ENCODE measurements around the gene GIMD1.
"Not testable (repeated sequence)": the region's sequence is repeated elsewhere in the genome, so short reads cannot be mapped to it uniquely, and the experiment has no call there.

Gene GIMD1

GRCh38 chr4:106344647-106344970 is 24.0 kb downstream of the GIMD1 start:
- no peak for DNase-seq

DNA sequence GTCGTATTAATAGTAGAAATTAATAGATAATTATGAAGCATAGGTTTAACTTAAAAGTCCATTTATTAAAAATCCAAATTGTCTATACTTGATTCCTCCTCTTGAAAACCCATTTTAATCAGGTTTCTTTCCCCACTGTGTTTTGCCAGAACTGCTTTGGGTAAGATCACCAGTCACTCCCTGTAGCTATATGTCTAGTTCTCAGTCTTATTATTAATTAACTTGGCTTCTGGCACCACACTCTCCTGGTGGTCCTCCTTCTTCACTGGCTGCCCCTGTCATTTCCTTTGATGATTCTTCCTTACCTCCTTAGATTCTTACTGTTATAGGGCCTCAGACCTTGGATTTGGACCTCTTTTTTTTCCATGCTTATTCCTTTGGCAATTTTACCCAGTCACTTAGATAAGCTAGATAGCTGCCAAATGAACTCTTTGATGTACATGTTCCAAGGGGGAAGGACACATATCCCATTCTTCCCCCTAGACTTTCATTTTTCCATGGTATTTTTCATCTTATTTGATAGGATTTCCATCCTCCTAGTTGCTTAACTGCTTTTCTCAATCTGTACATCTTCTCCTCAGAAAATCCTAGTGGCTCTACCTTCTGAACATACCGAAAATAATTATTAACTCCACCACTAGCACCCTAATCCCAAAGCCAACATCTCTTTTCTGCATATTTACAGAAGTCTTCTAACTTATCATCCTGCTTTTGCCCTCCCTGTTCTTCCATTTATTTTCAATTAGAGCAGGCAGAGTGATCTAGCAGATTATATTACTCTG is 24.5 kb downstream of the GIMD1 start:
- DNase-seq = no peak

- no peak for DNase-seq
Observed at GRCh38 chr4:106340774-106341173, 27.8 kb downstream of the GIMD1 start.

GRCh38 chr4:106339431-106339830 is 29.1 kb downstream of the GIMD1 start:
- DNase-seq = no peak

- DNase-seq = no peak
Observed at GRCh38 chr4:106338671-106339070, 29.9 kb downstream of the GIMD1 start.

- DNase-seq = no peak
Observed at GRCh38 chr4:106337916-106338315, 30.7 kb downstream of the GIMD1 start.

DNA sequence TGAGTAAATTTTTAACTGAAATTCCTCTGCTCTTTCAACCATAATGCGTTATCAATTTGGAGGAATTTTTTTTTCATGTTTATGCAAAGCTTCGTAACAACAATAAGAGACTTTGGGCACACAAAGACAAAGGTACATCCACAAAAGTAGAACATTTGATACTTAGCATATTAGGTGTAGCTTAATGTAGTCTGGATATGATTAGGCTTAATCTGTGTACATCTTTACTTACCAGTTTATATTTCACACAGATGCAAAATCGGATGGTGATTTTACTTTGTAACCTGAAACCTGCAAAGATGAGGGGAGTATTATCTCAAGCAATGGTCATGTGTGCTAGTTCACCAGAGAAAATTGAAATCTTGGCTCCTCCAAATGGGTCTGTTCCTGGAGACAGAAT is 32.0 kb downstream of the GIMD1 start:
- peak; percentile 62 for DNase-seq

GRCh38 chr4:106334741-106335470 is 33.7 kb downstream of the GIMD1 start:
- DNase-seq = no peak

- no peak for DNase-seq
Observed at GRCh38 chr4:106333186-106333585, 35.4 kb downstream of the GIMD1 start.

GRCh38 chr4:106329041-106329618 is 39.4 kb downstream of the GIMD1 start:
- DNase-seq = peak; percentile 63

DNA sequence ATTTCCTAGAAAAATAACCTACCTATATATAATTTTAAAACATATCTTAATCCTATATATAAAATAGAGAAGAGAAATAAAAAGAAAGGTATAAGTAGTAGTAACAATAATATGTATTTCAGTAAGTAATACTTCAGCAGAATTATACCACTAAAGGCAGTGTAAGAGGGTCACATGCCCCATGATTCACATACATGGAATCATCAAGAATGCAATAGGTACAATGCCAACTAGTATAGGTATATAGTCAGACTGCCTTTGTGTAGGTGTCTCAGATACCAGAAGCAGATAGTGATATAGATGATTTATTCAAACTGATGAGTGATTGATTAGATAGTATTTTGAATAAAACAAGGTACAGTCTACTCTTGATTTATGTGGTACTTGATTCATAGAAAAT is 42.8 kb downstream of the GIMD1 start:
- peak; percentile 17 for DNase-seq

DNA sequence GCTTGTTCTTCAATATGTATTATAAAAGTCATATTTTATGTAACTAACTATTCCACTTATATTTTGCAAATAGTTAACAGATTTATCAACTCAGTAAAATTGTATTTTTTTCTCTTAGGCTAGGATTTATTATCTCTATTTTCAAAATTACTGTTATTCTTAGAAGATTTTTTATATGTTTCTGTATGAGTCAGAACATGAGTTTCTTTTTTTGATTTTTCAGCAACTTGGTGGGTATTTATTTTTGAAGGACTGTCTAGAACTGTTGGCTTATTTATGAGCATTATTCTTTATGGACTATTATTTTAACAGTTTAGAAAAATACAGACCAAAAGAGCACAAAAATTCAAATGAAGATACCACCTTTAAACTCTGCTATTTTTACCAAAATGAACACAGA is 45.5 kb downstream of the GIMD1 start:
- no peak for DNase-seq

DNA sequence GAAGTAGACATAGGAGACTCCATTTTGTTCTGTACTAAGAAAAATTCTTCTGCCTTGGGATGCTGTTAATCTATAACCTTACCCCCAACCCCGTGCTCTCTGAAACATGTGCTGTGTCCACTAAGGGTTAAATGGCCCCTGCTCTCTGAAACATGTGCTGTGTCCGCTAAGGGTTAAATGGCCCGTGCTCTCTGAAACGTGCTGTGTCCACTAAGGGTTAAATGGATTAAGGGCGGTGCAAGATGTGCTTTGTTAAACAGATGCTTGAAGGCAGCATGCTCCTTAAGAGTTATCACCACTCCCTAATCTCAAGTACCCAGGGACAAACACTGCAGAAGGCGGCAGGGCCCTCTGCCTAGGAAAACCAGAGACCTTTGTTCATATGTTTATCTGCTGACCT is 46.8 kb downstream of the GIMD1 start:
- not testable (repeated sequence) for DNase-seq

- DNase-seq = not testable (repeated sequence)
Observed at GRCh38 chr4:106321168-106321567, 47.4 kb downstream of the GIMD1 start.

- DNase-seq = no peak
Observed at GRCh38 chr4:106320235-106320634, 48.3 kb downstream of the GIMD1 start.

- no peak for DNase-seq
Observed at GRCh38 chr4:106318511-106318910, 50.1 kb downstream of the GIMD1 start.

GRCh38 chr4:106317815-106318214 is 50.8 kb downstream of the GIMD1 start:
- no peak for DNase-seq

GRCh38 chr4:106316773-106317409 is 51.7 kb downstream of the GIMD1 start:
- no peak for DNase-seq

DNA sequence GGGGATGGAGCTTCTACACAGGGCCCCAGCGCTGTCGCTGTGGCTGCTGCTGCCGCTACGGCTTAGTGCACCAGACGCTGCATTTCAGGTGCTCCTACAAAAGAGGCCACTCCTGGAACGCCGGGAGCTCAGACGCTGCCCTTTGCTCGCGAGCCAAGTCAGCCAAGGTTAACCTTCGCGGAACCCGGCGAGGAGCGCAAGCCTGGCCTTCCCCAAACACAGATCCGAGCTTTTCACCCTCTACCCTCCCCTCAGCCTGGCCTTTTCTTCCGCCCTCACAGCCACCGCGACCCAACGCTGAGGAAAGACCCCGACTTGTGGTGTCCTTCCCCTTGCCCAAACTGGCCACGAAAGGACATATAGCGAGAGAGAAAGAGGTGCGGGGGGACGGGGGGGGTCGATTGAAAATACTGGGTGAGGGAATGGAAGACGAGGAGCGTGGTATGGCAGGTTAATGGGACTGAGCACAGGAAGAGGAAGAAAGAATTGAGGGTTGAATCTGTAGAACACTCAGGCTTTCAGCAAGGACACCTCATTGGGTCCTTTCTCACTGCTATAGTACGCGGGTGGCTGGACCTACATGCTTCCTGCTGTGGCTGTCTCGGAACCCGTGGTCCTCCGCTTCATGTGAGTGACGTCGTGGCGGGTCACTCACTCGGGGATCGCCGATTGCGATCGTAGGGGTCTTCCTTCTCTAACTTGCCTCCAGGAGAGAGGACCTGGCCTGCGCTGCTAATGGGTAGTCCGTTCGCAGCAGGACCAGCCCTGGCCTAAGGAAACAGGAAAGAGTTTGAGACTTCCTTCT is 52.4 kb downstream of the GIMD1 start, which contains the start of the genes AIMP1 and TBCK:
Gene AIMP1 (plus strand): TSS at position 583 of the 805 bp plus-strand sequence. CDS start 8,460 bp downstream, outside the sequence.
Gene TBCK (minus strand): TSS at position 242 of the 805 bp plus-strand sequence. CDS start 7,249 bp downstream, outside the sequence.
- peak; percentile 90 for DNase-seq

- DNase-seq = peak; percentile 65
Observed at GRCh38 chr4:106315476-106315967, 53.1 kb downstream of the GIMD1 start.

- DNase-seq = no peak
Observed at GRCh38 chr4:106314960-106315359, 53.6 kb downstream of the GIMD1 start.

- no peak for DNase-seq
Observed at GRCh38 chr4:106312997-106313522, 55.5 kb downstream of the GIMD1 start.

All from kidney glomerular epithelial cell (primary cell).